ENCODE results near the gene RFX6. TPM values are rescaled to one million over a fixed set of nuclear protein-coding genes. Genes with fewer than 3 reads are reported as not detected.
"Not testable (repeated sequence)": the region's sequence is repeated elsewhere in the genome, so short reads cannot be mapped to it uniquely, and the experiment has no call there.

RFX6 gene
- not detected for total RNA-seq

- no peak for DNase-seq (ENCODE audit: low spot score)
These were observed at the start of gene RFX6 for GRCh38 chr6:116876635-116877611. Gene RFX6, plus strand, starts transcription at chr6:116877242. Its CDS starts 34 bp downstream, at chr6:116877276.

- DNase-seq (ENCODE audit: low spot score), result no peak
These were observed 49.3 kb upstream of the RFX6 start for GRCh38 chr6:116827561-116828240.

GRCh38 chr6:116828983-116829382 lies 48.1 kb upstream of the RFX6 start, which contains the start of gene GPRC6A:
Gene GPRC6A, minus strand, starts transcription at chr6:116829083. Its CDS starts 70 bp downstream, at chr6:116829013.
- no peak for DNase-seq (ENCODE audit: low spot score)

GRCh38 chr6:116834526-116834925 lies 42.5 kb upstream of the RFX6 start:
- DNase-seq (ENCODE audit: low spot score), result not testable (repeated sequence)

- no peak for DNase-seq (ENCODE audit: low spot score)
These were observed 40.3 kb upstream of the RFX6 start for GRCh38 chr6:116836606-116837342.

- no peak for DNase-seq (ENCODE audit: low spot score)
These were observed 37.0 kb upstream of the RFX6 start for GRCh38 chr6:116840091-116840490.

- no peak for DNase-seq (ENCODE audit: low spot score)
These were observed 34.6 kb upstream of the RFX6 start for GRCh38 chr6:116842459-116842858.

GRCh38 chr6:116847227-116847626 lies 29.8 kb upstream of the RFX6 start:
- no peak for DNase-seq (ENCODE audit: low spot score)

GRCh38 chr6:116858060-116858459 lies 19.0 kb upstream of the RFX6 start:
- DNase-seq (ENCODE audit: low spot score), result no peak

GRCh38 chr6:116859264-116859663 lies 17.8 kb upstream of the RFX6 start:
- no peak for DNase-seq (ENCODE audit: low spot score)

GRCh38 chr6:116866281-116866871 lies 10.7 kb upstream of the RFX6 start:
- no peak for DNase-seq (ENCODE audit: low spot score)

GRCh38 chr6:116872771-116873170 lies 4.3 kb upstream of the RFX6 start:
- no peak for DNase-seq (ENCODE audit: low spot score)

GRCh38 chr6:116876107-116876506 lies 935 bp upstream of the RFX6 start:
- no peak for DNase-seq (ENCODE audit: low spot score)

GRCh38 chr6:116877743-116878142 lies 701 bp downstream of the RFX6 start:
- no peak for DNase-seq (ENCODE audit: low spot score)

- no peak for DNase-seq (ENCODE audit: low spot score)
These were observed 4.2 kb downstream of the RFX6 start for GRCh38 chr6:116881236-116881635.

GRCh38 chr6:116883005-116883404 lies 6.0 kb downstream of the RFX6 start:
- no peak for DNase-seq (ENCODE audit: low spot score)

GRCh38 chr6:116884530-116884929 lies 7.5 kb downstream of the RFX6 start:
- DNase-seq (ENCODE audit: low spot score), result no peak

- no peak for DNase-seq (ENCODE audit: low spot score)
These were observed 10.1 kb downstream of the RFX6 start for GRCh38 chr6:116887168-116887567.

- DNase-seq (ENCODE audit: low spot score), result no peak
These were observed 10.9 kb downstream of the RFX6 start for GRCh38 chr6:116887894-116888293.

GRCh38 chr6:116888732-116889360 lies 11.8 kb downstream of the RFX6 start:
- DNase-seq (ENCODE audit: low spot score), result no peak

- DNase-seq (ENCODE audit: low spot score), result no peak
These were observed 17.6 kb downstream of the RFX6 start for GRCh38 chr6:116894669-116895068.

Data from ureter (tissue), 1 donor.